Muscle layer of colon (tissue), 2 donors: ENCODE data around the gene CLEC4C.
"Not testable (repeated sequence)": the region's sequence is repeated elsewhere in the genome, so short reads cannot be mapped to it uniquely, and the experiment has no call there.

ENCODE experiments used
- H3K27ac ChIP-seq: one replicate; pipeline ENCODE4 v1.7.0; 2013; ENCODE audit warnings: low read depth, mild to moderate bottlenecking, low read length, moderate library complexity
- H3K27me3 ChIP-seq, 2 donors: one replicate each; pipeline ENCODE4 v1.7.0; 2013; ENCODE audit warnings: low read length in 2 of 2, mild to moderate bottlenecking in 2 of 2; ENCODE audit not compliant: insufficient read depth in 2 of 2, control insufficient read depth in 1 of 2
- H3K36me3 ChIP-seq: one replicate; pipeline ENCODE4 v1.7.0; 2013; ENCODE audit warnings: mild to moderate bottlenecking, low read length; ENCODE audit not compliant: insufficient read depth
- H3K4me1 ChIP-seq: one replicate; pipeline ENCODE4 v1.7.0; 2013; ENCODE audit warnings: mild to moderate bottlenecking, low read length; ENCODE audit not compliant: insufficient read depth
- H3K4me3 ChIP-seq, 2 donors: one replicate each; pipeline ENCODE4 v1.7.0; 2013; ENCODE audit warnings: low read length in 2 of 2, low read depth in 1 of 2, mild to moderate bottlenecking in 1 of 2, moderate library complexity in 1 of 2
- H3K9ac ChIP-seq: one replicate; pipeline ENCODE4 v1.7.0; 2013; ENCODE audit warnings: low read length
- H3K9me3 ChIP-seq: one replicate; pipeline ENCODE4 v1.7.0; 2013; ENCODE audit warnings: mild to moderate bottlenecking, low read length
- donor health status: abdominal sarcoma.
- donor health status: Adenocarcinoma of cecum.

CLEC4C gene

DNA sequence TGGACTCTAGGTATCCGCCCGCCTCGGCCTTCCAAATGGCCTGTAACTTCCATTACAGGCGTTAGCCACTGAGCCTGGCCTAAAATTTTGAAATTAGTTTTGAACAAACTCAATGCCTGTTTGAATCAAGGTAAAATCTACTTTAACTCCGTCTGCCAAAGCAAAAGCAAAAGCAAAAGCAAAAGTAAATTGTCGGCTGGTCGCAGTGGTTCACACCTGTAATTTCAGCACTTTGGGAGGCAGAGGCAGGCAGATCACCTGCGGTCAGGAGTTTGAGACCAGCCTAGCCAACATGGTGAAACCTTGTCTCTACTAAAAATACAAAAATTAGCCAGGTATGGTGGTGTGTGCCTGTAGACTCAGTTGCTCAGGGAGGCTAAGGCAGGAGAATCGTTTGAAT is 8.5 kb upstream of the CLEC4C start:
- H3K4me1 ChIP-seq, H3K9ac ChIP-seq, H3K27ac ChIP-seq, H3K36me3 ChIP-seq, H3K9me3 ChIP-seq, H3K27me3 ChIP-seq, H3K4me3 ChIP-seq: not testable (repeated sequence)

DNA sequence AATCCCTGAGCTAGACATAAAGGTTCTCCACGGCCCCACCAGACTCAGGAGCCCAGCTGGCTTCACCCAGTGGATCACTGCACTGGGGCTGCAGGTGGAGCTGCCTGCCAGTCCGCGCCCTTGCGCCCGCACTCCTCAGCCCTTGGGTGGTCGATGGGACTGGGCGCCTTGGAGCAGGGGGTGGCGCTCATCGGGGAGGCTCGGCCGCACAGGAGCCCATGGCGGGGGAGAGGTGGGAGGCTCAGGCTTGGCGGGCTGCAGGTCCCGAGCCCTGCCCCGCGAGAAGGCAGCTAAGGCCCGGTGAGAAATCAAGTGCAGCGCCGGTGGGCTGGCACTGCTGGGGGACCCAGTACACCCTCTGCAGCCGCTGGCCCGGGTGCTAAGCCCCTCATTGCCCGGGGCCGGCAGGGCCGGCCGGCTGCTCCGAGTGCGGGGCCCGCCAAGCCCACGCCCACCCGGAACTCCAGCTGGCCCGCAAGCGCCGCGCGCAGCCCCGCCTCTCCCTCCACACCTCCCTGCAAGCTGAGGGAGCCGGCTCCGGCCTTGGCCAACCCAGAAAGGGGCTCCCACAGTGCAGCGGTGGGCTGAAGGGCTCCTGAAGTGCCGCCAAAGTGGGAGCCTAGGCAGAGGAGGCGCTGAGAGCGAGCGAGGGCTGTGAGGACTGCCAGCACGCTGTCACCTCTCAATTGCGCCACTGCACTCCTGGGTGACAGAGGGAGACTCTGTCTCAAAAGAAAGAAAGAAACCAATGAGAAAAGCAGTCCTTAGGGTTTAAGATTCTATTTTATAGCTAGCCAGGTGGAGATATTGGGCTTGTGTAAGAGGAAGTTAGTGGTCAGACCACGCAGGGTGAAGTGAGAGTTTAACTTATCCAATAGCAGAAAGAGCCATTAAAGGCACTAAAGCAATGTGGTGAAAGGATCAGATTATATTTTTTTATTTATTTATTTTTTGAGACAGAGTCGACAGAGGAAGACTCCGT is 5.1 kb upstream of the CLEC4C start:
- H3K9ac ChIP-seq, H3K27me3 ChIP-seq, H3K27ac ChIP-seq, H3K4me1 ChIP-seq, H3K36me3 ChIP-seq, H3K9me3 ChIP-seq, H3K4me3 ChIP-seq: not testable (repeated sequence)

DNA sequence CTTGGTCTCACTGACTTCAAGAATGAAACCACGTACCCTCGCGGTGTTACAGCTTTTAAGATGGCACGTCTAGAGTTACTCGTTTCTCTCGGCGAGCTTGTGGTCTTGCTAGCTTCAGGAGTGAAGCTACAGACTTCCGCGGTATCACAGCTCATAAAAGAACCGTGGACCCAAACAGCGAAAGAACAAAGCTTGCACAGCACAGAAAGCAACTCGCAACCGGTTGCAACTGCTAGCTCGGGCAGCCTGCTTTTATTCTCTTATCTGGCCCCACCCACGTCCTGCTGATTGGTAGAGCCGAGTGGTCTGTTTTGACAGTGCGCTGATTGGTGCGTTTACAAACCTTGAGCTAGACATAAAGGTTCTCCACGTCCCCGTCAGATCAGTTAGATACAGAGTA is 4.2 kb upstream of the CLEC4C start:
- Histone ChIP-seq H3K9me3 (no peaks in the 10 kb centered on the region), H3K27ac (no peak overlapping the region), H3K27me3 (no peaks in the 10 kb centered on the region), H3K4me1 (no peaks in the 10 kb centered on the region), H3K36me3 (no peaks in the 10 kb centered on the region), H3K4me3 (no peak overlapping the region), H3K9ac (no peak overlapping the region)

DNA sequence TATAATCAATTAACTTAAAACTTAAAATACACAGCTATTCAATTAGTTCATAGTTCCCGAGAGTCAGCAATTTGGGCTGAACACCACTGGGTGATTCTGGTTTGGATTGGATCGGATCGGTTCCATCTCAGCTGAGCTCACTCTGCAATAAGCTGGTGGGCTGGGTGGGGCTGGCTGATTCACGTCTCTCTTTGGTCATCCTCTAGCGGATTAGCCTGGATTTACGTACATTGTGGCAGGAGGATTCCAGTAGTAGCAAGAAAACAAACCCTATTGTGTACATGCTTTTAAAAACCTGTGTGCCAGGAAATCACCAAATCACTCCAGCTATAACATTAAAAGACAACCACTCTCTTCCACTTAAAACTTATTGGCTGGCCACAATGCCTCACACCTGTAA is 3.2 kb upstream of the CLEC4C start:
- Histone ChIP-seq H3K27me3 (no peaks in the 10 kb centered on the region), H3K9ac (no peak overlapping the region), H3K4me1 (no peaks in the 10 kb centered on the region), H3K36me3 (no peaks in the 10 kb centered on the region), H3K4me3 (no peak overlapping the region), H3K27ac (no peak overlapping the region), H3K9me3 (no peaks in the 10 kb centered on the region)

DNA sequence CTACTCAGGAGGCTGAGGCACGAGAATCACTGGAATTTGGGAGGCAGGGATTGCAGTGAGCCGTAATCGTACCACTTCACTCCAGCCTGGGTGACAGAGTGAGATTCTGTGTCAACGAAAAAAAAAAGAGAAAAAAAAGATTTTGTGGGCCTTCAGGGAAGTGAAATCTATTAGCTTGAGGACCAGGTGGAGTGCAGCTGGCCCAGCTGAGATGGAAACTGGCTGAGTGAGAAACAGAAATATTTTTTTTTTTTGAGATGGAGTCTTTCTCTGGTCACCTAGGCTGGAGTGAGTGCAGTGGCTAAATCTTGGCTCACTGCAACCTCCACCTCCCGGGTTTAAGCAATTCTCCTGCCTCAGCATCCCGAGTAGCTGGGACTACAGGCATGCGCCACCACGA is 2.3 kb upstream of the CLEC4C start:
- Histone ChIP-seq H3K4me3 (no peak overlapping the region), H3K9ac (no peak overlapping the region), H3K36me3 (no peaks in the 10 kb centered on the region), H3K9me3 (no peaks in the 10 kb centered on the region), H3K27ac (no peak overlapping the region), H3K27me3 (no peaks in the 10 kb centered on the region), H3K4me1 (no peaks in the 10 kb centered on the region)

DNA sequence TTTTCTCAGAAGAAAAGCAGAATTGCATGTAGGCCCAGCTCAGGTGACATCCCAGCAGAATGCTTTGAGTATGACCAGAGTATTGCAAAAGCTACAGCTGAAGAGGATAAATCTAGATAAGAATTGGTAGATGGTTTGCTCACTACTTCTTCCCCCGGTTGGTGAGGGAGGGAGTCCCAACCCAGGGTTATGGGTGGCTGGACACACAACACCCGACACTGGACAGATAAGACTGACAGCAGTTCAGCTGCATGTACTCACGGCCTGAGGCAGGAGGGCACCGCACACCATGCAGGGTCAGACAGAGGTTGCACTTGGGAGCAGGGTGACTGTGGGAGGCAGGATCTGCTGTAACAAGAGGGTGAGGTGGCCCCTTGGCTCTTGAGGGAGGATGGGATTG is 1.7 kb upstream of the CLEC4C start:
- Histone ChIP-seq H3K27me3 (no peaks in the 10 kb centered on the region), H3K36me3 (no peaks in the 10 kb centered on the region), H3K9ac (no peak overlapping the region), H3K4me3 (no peak overlapping the region), H3K4me1 (no peaks in the 10 kb centered on the region), H3K9me3 (no peaks in the 10 kb centered on the region), H3K27ac (no peak overlapping the region)

DNA sequence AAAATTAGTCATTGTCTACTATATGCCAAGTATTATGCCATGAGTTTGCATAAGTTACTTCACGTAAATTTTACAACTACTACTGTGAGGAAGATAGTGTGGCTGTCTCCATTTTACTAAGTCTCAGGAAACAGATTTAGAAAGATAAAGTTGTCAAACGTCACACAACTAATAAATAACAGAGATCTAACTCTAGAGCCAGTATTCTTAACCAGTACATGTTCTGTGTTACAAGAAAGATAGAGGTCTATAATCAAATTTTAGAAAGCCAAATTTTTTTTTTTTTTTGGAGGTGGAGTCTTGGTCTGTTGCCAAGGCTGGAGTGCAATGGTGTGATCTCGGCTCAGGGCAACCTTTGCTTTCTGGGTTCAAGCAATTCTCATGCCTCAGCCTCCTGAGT is 14.2 kb downstream of the CLEC4C start:
- Histone ChIP-seq H3K27me3 (no peaks in the 10 kb centered on the region), H3K27ac (no peak overlapping the region), H3K9ac (no peak overlapping the region), H3K4me1 (no peaks in the 10 kb centered on the region), H3K36me3 (no peaks in the 10 kb centered on the region), H3K4me3 (no peak overlapping the region), H3K9me3 (no peaks in the 10 kb centered on the region)

DNA sequence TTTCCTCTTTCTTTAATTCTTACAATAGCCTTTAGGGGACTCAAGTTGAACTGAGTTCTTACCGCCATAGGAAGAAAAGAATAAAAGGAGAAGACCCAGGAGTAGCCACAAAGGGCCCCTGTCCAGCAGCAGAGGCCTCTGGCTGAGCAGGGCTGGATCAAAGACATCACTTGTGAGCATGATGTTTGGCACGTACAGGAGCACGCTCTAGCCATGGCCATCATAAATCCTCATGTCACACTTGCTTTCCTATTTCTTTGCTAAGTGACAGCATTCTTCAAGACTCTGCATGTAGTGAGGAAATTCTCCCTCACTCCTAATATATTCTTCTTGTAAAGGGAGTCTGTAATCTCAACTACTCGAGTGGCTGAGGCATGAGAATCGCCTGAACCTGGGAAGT is 15.7 kb downstream of the CLEC4C start:
- H3K9ac ChIP-seq, result no peak overlapping the region
- no peak overlapping the region for H3K27ac ChIP-seq
- no peaks in the 10 kb centered on the region for H3K36me3 ChIP-seq
- no peaks in the 10 kb centered on the region for H3K27me3 ChIP-seq
- H3K4me1 ChIP-seq, result no peaks in the 10 kb centered on the region
- H3K4me3 ChIP-seq, result no peak overlapping the region
- H3K9me3 ChIP-seq, result no peaks in the 10 kb centered on the region

DNA sequence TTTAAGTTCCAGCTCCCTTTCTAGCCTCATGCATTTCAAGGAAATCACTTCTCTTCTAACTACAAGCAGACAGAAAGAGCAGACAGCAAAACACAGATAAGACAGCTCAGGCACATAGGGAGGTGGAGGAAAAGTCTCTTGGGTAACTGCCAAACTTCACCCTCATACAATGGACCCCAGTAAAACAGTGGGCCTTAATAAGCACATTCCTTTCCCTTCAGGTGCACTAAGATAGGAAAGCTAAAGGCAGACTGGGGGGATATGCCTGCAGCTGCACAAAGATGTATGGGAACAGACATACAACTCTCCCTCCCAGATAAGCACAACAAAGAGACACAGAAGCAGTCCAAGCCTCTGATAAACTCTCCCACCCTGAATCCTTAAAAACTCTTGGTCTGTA is 16.2 kb downstream of the CLEC4C start:
- not testable (repeated sequence) for H3K9ac ChIP-seq, H3K27ac ChIP-seq, H3K4me3 ChIP-seq, H3K9me3 ChIP-seq, H3K27me3 ChIP-seq, H3K36me3 ChIP-seq, H3K4me1 ChIP-seq

DNA sequence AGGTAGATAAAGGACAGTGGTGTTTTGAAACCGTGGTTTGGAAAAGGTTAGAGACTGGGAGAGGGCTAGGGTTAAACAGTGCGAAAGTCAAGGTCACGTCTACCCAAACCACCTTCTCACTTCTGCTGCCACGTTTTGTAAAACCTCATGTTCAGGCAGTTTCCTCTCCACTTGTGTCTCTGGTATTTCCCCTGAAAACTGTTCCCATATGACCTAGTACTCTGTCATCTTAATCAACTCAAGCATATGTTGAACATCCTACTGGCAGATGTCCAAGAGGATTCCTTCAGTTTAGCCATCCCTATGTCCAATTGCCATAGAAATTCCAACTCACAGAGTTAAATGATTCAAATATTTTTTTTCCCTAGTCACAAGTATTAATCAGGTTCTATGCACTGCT is 17.4 kb downstream of the CLEC4C start:
- Histone ChIP-seq H3K9me3 (no peaks in the 10 kb centered on the region), H3K9ac (no peak overlapping the region), H3K4me3 (no peak overlapping the region), H3K36me3 (no peaks in the 10 kb centered on the region), H3K27ac (no peak overlapping the region), H3K4me1 (no peaks in the 10 kb centered on the region), H3K27me3 (no peaks in the 10 kb centered on the region)

DNA sequence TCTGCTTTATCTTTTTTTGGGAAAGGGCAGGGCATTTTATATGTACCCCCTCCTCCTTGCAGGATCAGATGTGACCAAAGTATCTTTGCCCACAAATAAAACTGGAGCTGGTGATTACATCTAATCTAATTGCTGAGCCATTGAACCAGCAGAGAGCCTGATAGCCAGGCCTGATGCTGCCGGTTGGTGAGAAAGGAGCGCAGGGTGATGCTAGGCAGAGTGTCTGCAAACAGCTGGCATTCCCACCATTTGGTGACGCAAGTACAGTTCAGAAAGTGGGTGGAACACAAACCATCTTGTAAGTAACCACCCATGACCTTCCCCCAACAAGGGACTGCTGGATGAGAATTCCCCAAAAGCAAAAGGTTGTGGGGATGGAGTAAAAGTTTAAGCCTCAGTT is 23.2 kb downstream of the CLEC4C start:
- H3K4me3 ChIP-seq, result no peak overlapping the region
- no peak overlapping the region for H3K9ac ChIP-seq
- H3K27ac ChIP-seq, result no peak overlapping the region
- H3K9me3 ChIP-seq, result no peaks in the 10 kb centered on the region
- H3K4me1 ChIP-seq, result no peaks in the 10 kb centered on the region
- no peaks in the 10 kb centered on the region for H3K36me3 ChIP-seq
- no peaks in the 10 kb centered on the region for H3K27me3 ChIP-seq
